ENCODE data around the gene SPATA46.
A peak's percentile ranks its signal among the peaks of the same experiment; 100 is the strongest.

The SPATA46 gene

GRCh38 chr1:162373072-162373427, 3.6 kb downstream of the SPATA46 start:
- Histone ChIP-seq H3K27me3 (ENCODE audit: insufficient read depth, low read length) (no peaks in the 10 kb centered on the region), H3K4me1 (ENCODE audit: control insufficient read depth, insufficient read depth, low read length, unreplicated experiment) (peaks cover 12% of the 10 kb centered on the region), H3K36me3 (ENCODE audit: insufficient read depth, low read length) (no peaks in the 10 kb centered on the region), H3K79me2 (ENCODE audit: control insufficient read depth, insufficient read depth, low read length, unreplicated experiment) (no peaks in the 10 kb centered on the region), H2AFZ (ENCODE audit: low read length, unreplicated experiment) (no peak overlapping the region), H3K4me3 (ENCODE audit: low read depth, low read length) (no peak overlapping the region), H3K27ac (ENCODE audit: low read depth, low read length) (no peak overlapping the region)

GRCh38 chr1:162372159-162373071, 4.2 kb downstream of the SPATA46 start:
- no peak overlapping the region for H3K4me3 ChIP-seq (ENCODE audit: low read depth, low read length)
- H3K79me2 ChIP-seq (ENCODE audit: control insufficient read depth, insufficient read depth, low read length, unreplicated experiment) = no peaks in the 10 kb centered on the region
- H3K27me3 ChIP-seq (ENCODE audit: insufficient read depth, low read length) = no peaks in the 10 kb centered on the region
- H2AFZ ChIP-seq (ENCODE audit: low read length, unreplicated experiment) = no peak overlapping the region
- no peak overlapping the region for H3K27ac ChIP-seq (ENCODE audit: low read depth, low read length)
- H3K36me3 ChIP-seq (ENCODE audit: insufficient read depth, low read length) = no peaks in the 10 kb centered on the region
- H3K4me1 ChIP-seq (ENCODE audit: control insufficient read depth, insufficient read depth, low read length, unreplicated experiment) = peaks cover 12% of the 10 kb centered on the region

GRCh38 chr1:162371611-162372010, 5.0 kb downstream of the SPATA46 start:
- Histone ChIP-seq H2AFZ (ENCODE audit: low read length, unreplicated experiment) (no peak overlapping the region), H3K27me3 (ENCODE audit: insufficient read depth, low read length) (no peaks in the 10 kb centered on the region), H3K36me3 (ENCODE audit: insufficient read depth, low read length) (no peaks in the 10 kb centered on the region), H3K4me1 (ENCODE audit: control insufficient read depth, insufficient read depth, low read length, unreplicated experiment) (peaks cover 12% of the 10 kb centered on the region), H3K4me3 (ENCODE audit: low read depth, low read length) (no peak overlapping the region), H3K79me2 (ENCODE audit: control insufficient read depth, insufficient read depth, low read length, unreplicated experiment) (no peaks in the 10 kb centered on the region), H3K27ac (ENCODE audit: low read depth, low read length) (no peak overlapping the region)

- no peak overlapping the region for H3K27ac ChIP-seq (ENCODE audit: low read depth, low read length)
- no peak overlapping the region for H3K4me3 ChIP-seq (ENCODE audit: low read depth, low read length)
- H3K27me3 ChIP-seq (ENCODE audit: insufficient read depth, low read length) = no peaks in the 10 kb centered on the region
- H3K4me1 ChIP-seq (ENCODE audit: control insufficient read depth, insufficient read depth, low read length, unreplicated experiment) = peaks cover 12% of the 10 kb centered on the region
- H3K36me3 ChIP-seq (ENCODE audit: insufficient read depth, low read length) = no peaks in the 10 kb centered on the region
- no peaks in the 10 kb centered on the region for H3K79me2 ChIP-seq (ENCODE audit: control insufficient read depth, insufficient read depth, low read length, unreplicated experiment)
- no peak overlapping the region for H2AFZ ChIP-seq (ENCODE audit: low read length, unreplicated experiment)
These were observed 5.9 kb downstream of the SPATA46 start for GRCh38 chr1:162370721-162371120.

- Histone ChIP-seq H3K36me3 (ENCODE audit: insufficient read depth, low read length) (no peaks in the 10 kb centered on the region), H3K4me3 (ENCODE audit: low read depth, low read length) (no peak overlapping the region), H3K27ac (ENCODE audit: low read depth, low read length) (no peak overlapping the region), H3K4me1 (ENCODE audit: control insufficient read depth, insufficient read depth, low read length, unreplicated experiment) (peaks cover 12% of the 10 kb centered on the region), H3K79me2 (ENCODE audit: control insufficient read depth, insufficient read depth, low read length, unreplicated experiment) (no peaks in the 10 kb centered on the region), H3K27me3 (ENCODE audit: insufficient read depth, low read length) (no peaks in the 10 kb centered on the region), H2AFZ (ENCODE audit: low read length, unreplicated experiment) (no peak overlapping the region)
These were observed 6.5 kb downstream of the SPATA46 start for GRCh38 chr1:162370161-162370560.

GRCh38 chr1:162369571-162369970, 7.1 kb downstream of the SPATA46 start:
- Histone ChIP-seq H3K36me3 (ENCODE audit: insufficient read depth, low read length) (no peaks in the 10 kb centered on the region), H3K79me2 (ENCODE audit: control insufficient read depth, insufficient read depth, low read length, unreplicated experiment) (no peaks in the 10 kb centered on the region), H3K4me1 (ENCODE audit: control insufficient read depth, insufficient read depth, low read length, unreplicated experiment) (peaks cover 12% of the 10 kb centered on the region), H2AFZ (ENCODE audit: low read length, unreplicated experiment) (no peak overlapping the region), H3K27ac (ENCODE audit: low read depth, low read length) (no peak overlapping the region), H3K4me3 (ENCODE audit: low read depth, low read length) (no peak overlapping the region), H3K27me3 (ENCODE audit: insufficient read depth, low read length) (no peaks in the 10 kb centered on the region)

- no peak overlapping the region for H3K27ac ChIP-seq (ENCODE audit: low read depth, low read length)
- H3K27me3 ChIP-seq (ENCODE audit: insufficient read depth, low read length) = no peaks in the 10 kb centered on the region
- H2AFZ ChIP-seq (ENCODE audit: low read length, unreplicated experiment) = no peak overlapping the region
- H3K79me2 ChIP-seq (ENCODE audit: control insufficient read depth, insufficient read depth, low read length, unreplicated experiment) = no peaks in the 10 kb centered on the region
- no peak overlapping the region for H3K4me3 ChIP-seq (ENCODE audit: low read depth, low read length)
- peaks cover 4% of the 10 kb centered on the region for H3K4me1 ChIP-seq (ENCODE audit: control insufficient read depth, insufficient read depth, low read length, unreplicated experiment)
- no peaks in the 10 kb centered on the region for H3K36me3 ChIP-seq (ENCODE audit: insufficient read depth, low read length)
These were observed 8.2 kb downstream of the SPATA46 start for GRCh38 chr1:162368451-162368850.

- H3K27ac ChIP-seq (ENCODE audit: low read depth, low read length) = no peak overlapping the region
- no peaks in the 10 kb centered on the region for H3K79me2 ChIP-seq (ENCODE audit: control insufficient read depth, insufficient read depth, low read length, unreplicated experiment)
- no peaks in the 10 kb centered on the region for H3K36me3 ChIP-seq (ENCODE audit: insufficient read depth, low read length)
These were observed 8.9 kb downstream of the SPATA46 start for GRCh38 chr1:162367772-162368171.

GRCh38 chr1:162367073-162367472, 9.6 kb downstream of the SPATA46 start:
- H3K36me3 ChIP-seq (ENCODE audit: insufficient read depth, low read length) = no peaks in the 10 kb centered on the region
- no peaks in the 10 kb centered on the region for H3K4me1 ChIP-seq (ENCODE audit: control insufficient read depth, insufficient read depth, low read length, unreplicated experiment)
- H2AFZ ChIP-seq (ENCODE audit: low read length, unreplicated experiment) = peak overlapping the region; percentile 53
- peak overlapping the region; percentile 90 for H3K4me3 ChIP-seq (ENCODE audit: low read depth, low read length)
- H3K27me3 ChIP-seq (ENCODE audit: insufficient read depth, low read length) = no peaks in the 10 kb centered on the region
- no peaks in the 10 kb centered on the region for H3K79me2 ChIP-seq (ENCODE audit: control insufficient read depth, insufficient read depth, low read length, unreplicated experiment)
- no peak overlapping the region for H3K27ac ChIP-seq (ENCODE audit: low read depth, low read length)

More at GRCh38 chr1:162367772-162368171, 8.9 kb downstream of the SPATA46 start:
- H2AFZ ChIP-seq (ENCODE audit: low read length, unreplicated experiment) = no peak overlapping the region
- no peaks in the 10 kb centered on the region for H3K27me3 ChIP-seq (ENCODE audit: insufficient read depth, low read length)
- H3K4me1 ChIP-seq (ENCODE audit: control insufficient read depth, insufficient read depth, low read length, unreplicated experiment) = no peaks in the 10 kb centered on the region
- peak overlapping the region; percentile 90 for H3K4me3 ChIP-seq (ENCODE audit: low read depth, low read length)

GRCh38 chr1:162366671-162367070, 10.0 kb downstream of the SPATA46 start:
- H3K27ac ChIP-seq (ENCODE audit: low read depth, low read length) = no peak overlapping the region
- no peaks in the 10 kb centered on the region for H3K79me2 ChIP-seq (ENCODE audit: control insufficient read depth, insufficient read depth, low read length, unreplicated experiment)
- H3K27me3 ChIP-seq (ENCODE audit: insufficient read depth, low read length) = no peaks in the 10 kb centered on the region
- H3K36me3 ChIP-seq (ENCODE audit: insufficient read depth, low read length) = no peaks in the 10 kb centered on the region
- no peaks in the 10 kb centered on the region for H3K4me1 ChIP-seq (ENCODE audit: control insufficient read depth, insufficient read depth, low read length, unreplicated experiment)
- H2AFZ ChIP-seq (ENCODE audit: low read length, unreplicated experiment) = peak overlapping the region; percentile 53
- peak overlapping the region; percentile 90 for H3K4me3 ChIP-seq (ENCODE audit: low read depth, low read length)

- no peaks in the 10 kb centered on the region for H3K4me1 ChIP-seq (ENCODE audit: control insufficient read depth, insufficient read depth, low read length, unreplicated experiment)
- H3K4me3 ChIP-seq (ENCODE audit: low read depth, low read length) = 0 out of 2 replicates have a peak overlapping the region, but pooled peaks have one; percentile 90
- no peak overlapping the region for H3K27ac ChIP-seq (ENCODE audit: low read depth, low read length)
- H3K27me3 ChIP-seq (ENCODE audit: insufficient read depth, low read length) = no peaks in the 10 kb centered on the region
- H3K79me2 ChIP-seq (ENCODE audit: control insufficient read depth, insufficient read depth, low read length, unreplicated experiment) = no peaks in the 10 kb centered on the region
- H3K36me3 ChIP-seq (ENCODE audit: insufficient read depth, low read length) = no peaks in the 10 kb centered on the region
- H2AFZ ChIP-seq (ENCODE audit: low read length, unreplicated experiment) = peak overlapping the region; percentile 53
These were observed 10.5 kb downstream of the SPATA46 start for GRCh38 chr1:162366149-162366548.
